LHCN-M2 (cell line): ENCODE data around the gene FAU. TPM values are rescaled to one million over a fixed set of nuclear protein-coding genes. Genes with fewer than 3 reads are reported as not detected.
A peak's percentile ranks its signal among the peaks of the same experiment; 100 is the strongest.
"Not testable (repeated sequence)": the region's sequence is repeated elsewhere in the genome, so short reads cannot be mapped to it uniquely, and the experiment has no call there.

Source experiments
- DNase-seq: peaks from one replicate; pipeline ENCODE4 v3.0.0-alpha.2; 2012; ENCODE audit warnings: low read depth
- polyA plus RNA-seq: library from polyadenylated mRNA; unstranded; fragments of >200 nt; gene quantifications from one replicate; pipeline ENCODE4 v1.2.1, GENCODE V29; 2012; ENCODE audit warnings: missing spikeins
- total RNA-seq: library from RNA; depleted of rRNA; stranded (reverse); fragments of >200 nt; gene quantifications from 2 replicates; pipeline ENCODE4 v1.2.3, GENCODE V29; 2014; rRNA removed

Gene FAU
- total RNA-seq, result 246 and 445 TPM in 2 replicates
- polyA plus RNA-seq, result 1,302 TPM

- peak; percentile 93 for DNase-seq
Measured at GRCh38 chr11:65121865-65122696, at the start of gene FAU, which contains the start of gene MRPL49. FAU (minus strand) TSS chr11:65122134; CDS start chr11:65121813, 321 bp downstream. MRPL49 (plus strand) TSS chr11:65122321; CDS start chr11:65122347, 26 bp downstream.

DNA sequence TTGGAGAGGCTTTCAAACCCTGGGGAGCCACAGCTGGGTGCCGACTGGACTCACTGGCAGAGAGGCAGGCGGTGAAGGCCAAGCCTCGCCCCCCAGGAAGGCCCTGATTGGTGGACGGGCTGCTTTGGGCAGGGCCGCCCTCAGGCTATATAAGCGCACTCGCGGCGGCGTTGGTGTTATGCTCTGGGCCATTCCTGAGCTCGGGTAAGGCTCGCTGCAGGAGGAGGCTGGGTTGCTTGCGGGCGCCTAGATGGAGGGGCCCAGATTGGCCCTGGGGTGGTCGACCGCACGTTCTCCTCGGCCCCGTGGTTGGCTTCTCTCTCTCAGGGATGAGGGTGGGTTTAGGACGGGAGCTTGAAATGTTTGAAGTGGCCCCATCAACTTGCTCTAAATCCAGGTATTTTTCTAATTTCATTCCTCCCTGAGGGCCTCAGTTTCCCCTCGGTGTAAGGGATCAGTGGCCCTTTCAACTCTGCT is 48.2 kb upstream of the FAU start, which contains the start of gene SPDYC:
SPDYC (plus strand) TSS at position 176 of the 477 bp plus-strand sequence. CDS start 1,125 bp downstream, outside the sequence.
- no peak for DNase-seq

GRCh38 chr11:65169164-65169641 is 47.3 kb upstream of the FAU start:
- DNase-seq, result peak; percentile 63

DNA sequence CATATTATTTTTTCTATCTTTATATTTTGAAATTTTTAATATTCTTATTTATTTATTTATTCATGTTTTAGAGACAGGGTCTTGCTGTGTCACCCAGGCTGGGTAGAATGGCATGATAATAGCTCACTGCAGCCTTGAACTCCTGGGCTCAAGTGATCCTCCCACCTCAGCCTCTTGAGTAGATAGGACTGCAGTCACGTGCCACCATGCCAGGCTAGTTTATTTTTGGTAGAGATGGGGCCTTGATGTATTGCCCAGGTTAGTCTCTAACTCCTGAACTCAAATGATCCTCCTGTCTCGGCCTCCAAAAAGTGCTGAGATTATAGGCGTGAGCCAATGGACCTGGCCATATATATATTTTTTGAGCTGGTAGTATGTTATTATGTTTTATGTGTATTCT is 45.7 kb upstream of the FAU start:
- no peak for DNase-seq

GRCh38 chr11:65166893-65167292 is 45.0 kb upstream of the FAU start:
- DNase-seq, result no peak

- no peak for DNase-seq
Measured at GRCh38 chr11:65165410-65166317, 43.7 kb upstream of the FAU start.

DNA sequence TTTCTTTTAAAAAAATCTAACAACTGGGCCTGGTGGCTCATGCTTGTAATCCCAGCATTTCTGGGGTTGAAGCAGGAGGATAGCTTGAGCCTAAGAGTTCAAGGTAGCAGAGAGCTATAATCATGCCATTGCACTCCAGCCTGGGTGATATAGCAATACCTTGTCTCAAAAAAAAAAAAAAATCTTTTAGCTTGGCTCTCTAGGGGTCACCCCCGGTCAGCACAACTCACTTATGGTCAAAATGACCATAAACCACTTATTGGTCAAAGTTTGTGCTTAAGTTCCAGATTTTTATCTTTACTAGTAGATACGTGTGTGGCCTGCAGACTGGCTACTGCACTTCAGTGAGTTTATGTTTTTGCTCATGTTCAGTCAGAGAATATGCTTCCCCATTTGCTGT is 41.8 kb upstream of the FAU start:
- DNase-seq, result no peak

GRCh38 chr11:65160643-65161042 is 38.7 kb upstream of the FAU start:
- DNase-seq, result no peak

GRCh38 chr11:65159012-65159411 is 37.1 kb upstream of the FAU start:
- DNase-seq, result no peak

DNA sequence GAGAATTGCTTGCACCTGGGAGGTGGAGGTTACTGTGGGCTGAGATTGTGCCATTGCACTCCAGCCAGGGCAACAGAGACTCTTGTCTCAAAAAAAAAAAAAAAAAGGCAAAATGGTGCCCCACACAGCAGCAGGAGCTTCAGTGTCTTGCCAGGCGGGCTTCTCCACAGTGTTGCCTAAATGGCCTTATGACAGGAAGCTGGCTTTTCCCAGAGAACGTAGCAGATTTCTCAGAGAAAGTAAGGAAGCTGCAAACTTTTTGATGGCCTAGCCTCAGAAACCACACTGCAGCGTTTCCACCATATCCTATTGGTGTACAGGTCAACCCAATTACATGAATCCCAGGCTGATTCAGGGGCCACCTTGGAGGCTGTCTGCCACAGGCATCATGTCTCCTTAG is 35.4 kb upstream of the FAU start:
- DNase-seq, result no peak

GRCh38 chr11:65156926-65157325 is 35.0 kb upstream of the FAU start:
- no peak for DNase-seq

DNA sequence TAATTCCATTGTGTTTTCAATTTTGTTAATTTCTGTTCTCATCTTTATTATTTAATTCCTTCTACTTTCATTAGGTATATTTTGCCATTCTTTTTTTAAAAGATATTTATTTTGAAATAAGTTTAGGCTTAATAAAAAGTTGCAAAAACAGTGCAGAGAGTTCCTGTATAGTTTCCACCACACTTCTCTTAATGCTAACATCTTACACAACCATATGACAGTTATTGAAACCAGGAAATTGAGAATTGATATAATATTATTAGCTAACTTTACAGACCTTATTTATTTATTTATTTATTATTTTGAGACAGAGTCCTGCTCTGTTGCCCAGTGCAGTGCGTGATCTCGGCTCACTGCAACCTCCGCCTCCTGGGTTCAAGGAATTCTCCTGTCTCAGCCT is 34.3 kb upstream of the FAU start:
- no peak for DNase-seq

DNA sequence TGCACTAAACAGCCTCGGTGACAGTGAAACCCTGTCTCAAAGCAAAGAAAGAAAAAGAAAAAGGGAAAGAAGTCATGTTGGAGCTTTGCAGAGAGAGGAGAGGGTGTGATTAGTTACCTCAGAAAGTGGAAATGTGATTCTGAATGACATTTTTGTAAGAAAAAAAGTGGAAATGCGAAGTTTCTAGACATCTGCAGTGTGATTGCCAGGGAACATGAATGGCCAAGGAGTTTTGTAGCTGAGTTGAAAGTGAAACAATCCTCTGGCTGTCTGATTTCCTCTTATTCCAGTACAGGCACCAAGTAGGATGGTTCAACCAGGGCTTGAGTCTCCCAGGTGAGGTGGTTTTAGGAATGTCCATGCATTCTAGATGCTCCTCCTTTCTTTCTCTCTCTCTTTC is 30.2 kb upstream of the FAU start:
- DNase-seq, result no peak

DNA sequence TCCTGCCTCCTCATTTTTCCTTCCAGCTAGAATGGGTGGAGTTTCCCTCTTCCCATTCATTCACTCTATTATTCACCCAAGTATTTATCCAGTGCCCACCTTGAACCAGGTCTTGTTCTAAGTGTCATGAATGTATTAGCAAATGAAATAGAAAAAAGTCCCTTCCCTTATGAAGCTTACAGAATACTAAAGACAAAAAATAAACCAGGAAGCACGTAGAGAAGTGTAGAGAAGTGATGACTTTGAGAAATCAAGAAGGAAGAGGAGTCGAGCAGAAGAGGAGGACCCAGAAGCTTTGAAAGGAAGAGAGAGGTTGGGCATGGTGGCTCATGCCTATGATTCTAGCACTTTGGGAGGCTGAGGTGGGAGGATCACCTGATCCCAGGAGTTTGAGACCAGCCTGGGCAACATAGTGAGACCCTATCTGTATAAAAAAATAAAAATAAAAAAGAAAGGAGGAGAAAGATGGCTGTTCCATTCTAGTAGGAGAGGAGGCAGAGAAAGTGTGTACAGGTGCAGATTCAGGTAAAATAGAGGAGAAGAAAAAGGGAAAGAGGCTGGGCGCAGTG is 29.5 kb upstream of the FAU start:
- no peak for DNase-seq

DNA sequence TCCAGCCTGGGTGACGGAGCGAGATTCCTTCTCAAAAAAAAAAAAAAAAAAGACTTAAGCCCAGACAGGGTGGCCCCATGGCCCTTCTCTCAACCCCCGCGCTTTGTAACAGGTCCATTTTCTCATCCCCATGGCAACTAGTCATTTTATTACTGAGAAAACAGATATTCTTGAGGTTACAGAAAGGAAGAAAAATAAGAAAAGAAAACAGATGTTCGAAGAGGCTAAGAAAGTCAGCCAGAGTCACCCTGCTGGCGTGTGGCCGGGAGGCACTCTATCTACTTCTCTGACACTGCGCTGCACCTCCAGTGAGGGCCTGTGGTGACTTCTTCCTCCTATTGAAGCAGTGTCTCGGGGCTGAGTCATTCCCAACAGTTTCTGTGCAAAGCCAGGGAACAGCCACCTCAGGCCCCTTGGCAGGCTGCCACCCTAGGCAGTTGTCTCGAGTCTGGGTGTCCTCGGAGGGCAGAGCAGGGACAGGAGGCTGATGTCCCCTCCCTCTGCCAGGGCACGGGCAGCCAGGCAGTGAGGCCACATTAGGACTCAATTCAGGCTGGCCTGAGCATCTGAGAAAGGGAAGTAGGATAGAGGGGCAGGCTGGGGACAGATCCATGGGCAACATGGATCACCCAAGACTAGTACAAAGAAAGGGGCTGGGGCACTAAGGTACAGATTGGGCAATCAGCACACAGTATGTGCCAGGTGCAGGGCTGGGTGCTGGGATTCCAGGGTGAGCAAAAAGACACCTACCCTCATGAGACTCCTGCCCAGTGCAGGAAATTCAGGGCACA is 28.8 kb upstream of the FAU start:
- peak; percentile 92 for DNase-seq

DNA sequence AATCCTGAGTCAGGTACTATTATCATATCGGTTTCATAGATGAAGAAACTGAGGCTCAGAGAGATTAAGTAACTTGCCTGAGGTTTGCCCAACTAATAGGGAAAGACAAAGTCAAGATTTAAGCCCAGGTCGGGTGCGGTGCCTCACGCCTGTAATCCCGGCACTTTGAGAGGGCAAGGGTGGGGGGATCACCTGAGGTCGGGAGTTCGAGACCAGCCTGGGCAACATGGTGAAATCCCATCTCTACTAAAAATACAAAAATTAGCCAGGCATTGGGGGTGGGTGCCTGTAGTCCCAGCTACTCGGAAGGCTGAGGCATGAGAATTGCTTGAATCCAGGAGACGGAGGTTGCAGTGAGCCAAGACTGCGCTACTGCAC is 28.2 kb upstream of the FAU start:
- not testable (repeated sequence) for DNase-seq

- no peak for DNase-seq
Measured at GRCh38 chr11:65148657-65149056, 26.7 kb upstream of the FAU start.

- no peak for DNase-seq
Measured at GRCh38 chr11:65147352-65148075, 25.6 kb upstream of the FAU start.

- DNase-seq, result no peak
Measured at GRCh38 chr11:65141896-65142494, 20.1 kb upstream of the FAU start.
